Measurements from ENCODE around the gene ST8SIA1. TPM values are rescaled to one million over a fixed set of nuclear protein-coding genes. Genes with fewer than 3 reads are reported as not detected.

ST8SIA1 gene
- 9.9 and 11.9 TPM in 2 replicates for total RNA-seq

DNA sequence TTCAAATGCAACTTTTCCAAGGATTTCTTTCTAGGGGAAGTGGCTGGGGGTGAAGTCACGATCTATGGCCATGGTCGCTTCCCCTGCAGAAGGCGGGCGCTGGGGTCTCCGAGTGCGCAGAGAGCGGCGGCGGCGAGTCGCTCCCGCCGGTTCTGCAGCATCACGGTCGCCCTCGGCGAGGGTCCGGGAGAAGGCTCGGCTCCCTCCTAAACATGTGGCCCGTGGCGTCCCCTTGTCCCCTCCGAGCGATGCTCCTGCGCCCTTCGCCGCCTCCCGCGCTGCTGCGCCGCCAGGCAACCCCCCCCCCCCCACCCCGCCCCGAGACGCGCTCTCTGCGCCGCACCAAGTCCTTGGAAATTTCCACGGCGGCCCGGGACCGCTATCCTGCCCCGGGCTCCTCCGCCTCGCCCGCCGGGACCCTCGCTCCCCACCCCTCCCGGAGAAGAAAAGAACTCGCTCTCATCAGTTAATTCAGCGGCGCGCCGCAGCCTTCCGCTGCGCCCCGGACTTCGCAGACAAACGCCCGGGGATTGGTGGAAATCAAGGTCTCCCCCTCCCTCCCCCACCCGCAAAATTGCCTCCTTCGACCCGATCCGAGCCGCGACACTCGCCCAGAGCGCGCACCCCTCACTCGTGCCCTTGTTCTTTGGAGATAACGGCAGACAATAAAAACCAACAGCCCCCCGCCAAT is at the start of gene ST8SIA1:
Gene ST8SIA1 (minus strand): TSS at position 298 of the 691 bp plus-strand sequence. CDS start 475 bp downstream, outside the sequence.

Other genes starting within 250 kb of the ST8SIA1 start
- gene C2CD5, start 209.8 kb upstream of the ST8SIA1 start, total RNA-seq, result 18.2 and 34.3 TPM in 2 replicates

Data from smooth muscle cell of trachea (primary cell).